Astrocyte (in vitro differentiated cells and primary cell): Measurements from ENCODE around the gene FMC1. TPM values are rescaled to one million over a fixed set of nuclear protein-coding genes. Genes with fewer than 3 reads are reported as not detected.
"Not testable (repeated sequence)": the region's sequence is repeated elsewhere in the genome, so short reads cannot be mapped to it uniquely, and the experiment has no call there.

Source experiments
- DNase-seq: peaks from one replicate; pipeline ENCODE4 v3.0.0-alpha.2; 2010; ENCODE audit warnings: low read depth
- FAIRE-seq: peaks from 2 replicates; lab custom pipeline; 2011; peaks lifted over from hg19 to GRCh38; lab: Jason Lieb, UNC
- H2AFZ ChIP-seq: 2 replicates; pipeline ENCODE4 v1.6.0; 2012; ENCODE audit warnings: low read depth, low read length, inconsistent platforms
- H3K27ac ChIP-seq: 2 replicates; pipeline ENCODE4 v1.5.1; 2011; ENCODE audit warnings: low read depth, low read length, inconsistent platforms
- H3K27me3 ChIP-seq: 2 replicates; pipeline ENCODE4 v1.6.0; 2011; ENCODE audit warnings: low read length, inconsistent platforms; ENCODE audit not compliant: insufficient read depth
- H3K36me3 ChIP-seq: 2 replicates; pipeline ENCODE4 v1.5.1; 2011; ENCODE audit warnings: low read length, inconsistent platforms; ENCODE audit not compliant: insufficient read depth
- H3K4me1 ChIP-seq: 2 replicates; pipeline ENCODE4 v1.5.1; 2011; ENCODE audit warnings: low read length, inconsistent platforms; ENCODE audit not compliant: insufficient read depth
- H3K4me2 ChIP-seq: 2 replicates; pipeline ENCODE4 v1.6.0; 2012; ENCODE audit warnings: low read length, inconsistent platforms
- H3K4me3 ChIP-seq: 2 replicates; pipeline ENCODE4 v1.5.1; 2011; ENCODE audit warnings: low read depth, mild to moderate bottlenecking, low read length, inconsistent platforms; ENCODE audit not compliant: insufficient read depth
- H3K79me2 ChIP-seq: 2 replicates; pipeline ENCODE4 v1.6.0; 2012; ENCODE audit warnings: mild to moderate bottlenecking, low read length, inconsistent platforms; ENCODE audit not compliant: insufficient read depth
- H3K9ac ChIP-seq: 2 replicates; pipeline ENCODE4 v1.6.0; 2012; ENCODE audit warnings: mild to moderate bottlenecking, low read length, inconsistent platforms
- H3K9me3 ChIP-seq: 2 replicates; pipeline ENCODE4 v1.5.1; 2012; ENCODE audit warnings: low read depth, mild to moderate bottlenecking, low read length, inconsistent platforms; ENCODE audit not compliant: insufficient read depth
- H4K20me1 ChIP-seq: 2 replicates; pipeline ENCODE4 v1.6.0; 2012; ENCODE audit warnings: low read length, inconsistent platforms; ENCODE audit not compliant: insufficient read depth
- H3K27ac Mint-ChIP-seq: one replicate; pipeline ENCODE4 v1.8.0; 2021; ENCODE audit warnings: mild to moderate bottlenecking, mixed read lengths; ENCODE audit not compliant: unreplicated experiment
- H3K27me3 Mint-ChIP-seq: one replicate; pipeline ENCODE4 v1.8.0; 2021; ENCODE audit warnings: low read depth, mixed read lengths; ENCODE audit not compliant: unreplicated experiment
- H3K36me3 Mint-ChIP-seq: one replicate; pipeline ENCODE4 v1.8.0; 2021; ENCODE audit warnings: low read depth, mixed read lengths; ENCODE audit not compliant: unreplicated experiment
- H3K4me1 Mint-ChIP-seq: one replicate; pipeline ENCODE4 v1.8.0; 2021; ENCODE audit warnings: low read depth, mixed read lengths; ENCODE audit not compliant: unreplicated experiment
- H3K4me3 Mint-ChIP-seq: one replicate; pipeline ENCODE4 v1.8.0; 2021; ENCODE audit warnings: mild to moderate bottlenecking, moderate library complexity, mixed read lengths; ENCODE audit not compliant: unreplicated experiment
- H3K9me3 Mint-ChIP-seq: one replicate; pipeline ENCODE4 v1.8.0; 2021; ENCODE audit warnings: mild to moderate bottlenecking, mixed read lengths; ENCODE audit not compliant: unreplicated experiment
- EZH2 ChIP-seq: IDR thresholded peaks from 2 replicates; pipeline ENCODE4 v1.6.1; 2012; ENCODE audit warnings: mild to moderate bottlenecking, low read length, inconsistent platforms; ENCODE audit not compliant: insufficient read depth
- total RNA-seq: library from RNA; stranded (reverse); gene quantifications from 2 replicates; pipeline ENCODE4 v1.2.1, GENCODE V29; 2021
- TF ChIP-seq, protein P1 (sequence below): IDR thresholded peaks from 2 replicates; pipeline ENCODE4 v1.5.1; 2011; ENCODE audit warnings: low read depth, mild to moderate bottlenecking, inconsistent platforms, low read length, moderate library complexity; ENCODE audit not compliant: insufficient read depth

FMC1 gene
- total RNA-seq, 1 donor from 2014 or later, result 8.4 TPM

- no peaks in the 10 kb centered on the region for H3K36me3 ChIP-seq
- H4K20me1 ChIP-seq, result no peaks in the 10 kb centered on the region
- no peak for FAIRE-seq
- H3K9me3 Mint-ChIP-seq, result no peaks in the 10 kb centered on the region
- no peak overlapping the region for H2AFZ ChIP-seq
- no peak overlapping the region for H3K9ac ChIP-seq
- no peaks in the 10 kb centered on the region for H3K9me3 ChIP-seq
- H3K4me1 ChIP-seq, result no peaks in the 10 kb centered on the region
- no peaks in the 10 kb centered on the region for H3K36me3 Mint-ChIP-seq
- H3K4me2 ChIP-seq, result no peak overlapping the region
- no peaks in the 10 kb centered on the region for H3K79me2 ChIP-seq
- H3K27ac Mint-ChIP-seq, result no peak overlapping the region
- H3K27me3 ChIP-seq, result no peaks in the 10 kb centered on the region
- TF ChIP-seq EZH2, result no peak
- TF ChIP-seq, protein P1, sequence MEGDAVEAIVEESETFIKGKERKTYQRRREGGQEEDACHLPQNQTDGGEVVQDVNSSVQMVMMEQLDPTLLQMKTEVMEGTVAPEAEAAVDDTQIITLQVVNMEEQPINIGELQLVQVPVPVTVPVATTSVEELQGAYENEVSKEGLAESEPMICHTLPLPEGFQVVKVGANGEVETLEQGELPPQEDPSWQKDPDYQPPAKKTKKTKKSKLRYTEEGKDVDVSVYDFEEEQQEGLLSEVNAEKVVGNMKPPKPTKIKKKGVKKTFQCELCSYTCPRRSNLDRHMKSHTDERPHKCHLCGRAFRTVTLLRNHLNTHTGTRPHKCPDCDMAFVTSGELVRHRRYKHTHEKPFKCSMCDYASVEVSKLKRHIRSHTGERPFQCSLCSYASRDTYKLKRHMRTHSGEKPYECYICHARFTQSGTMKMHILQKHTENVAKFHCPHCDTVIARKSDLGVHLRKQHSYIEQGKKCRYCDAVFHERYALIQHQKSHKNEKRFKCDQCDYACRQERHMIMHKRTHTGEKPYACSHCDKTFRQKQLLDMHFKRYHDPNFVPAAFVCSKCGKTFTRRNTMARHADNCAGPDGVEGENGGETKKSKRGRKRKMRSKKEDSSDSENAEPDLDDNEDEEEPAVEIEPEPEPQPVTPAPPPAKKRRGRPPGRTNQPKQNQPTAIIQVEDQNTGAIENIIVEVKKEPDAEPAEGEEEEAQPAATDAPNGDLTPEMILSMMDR, result no peak
- DNase-seq, result no peak
- H3K4me3 ChIP-seq, result no peak overlapping the region
- H3K27ac ChIP-seq, result no peak overlapping the region
- no peaks in the 10 kb centered on the region for H3K27me3 Mint-ChIP-seq
- no peaks in the 10 kb centered on the region for H3K4me1 Mint-ChIP-seq
- H3K4me3 Mint-ChIP-seq, result no peak overlapping the region
Observed at GRCh38 chr7:139332697-139333359, 8.3 kb upstream of the FMC1 start.

DNA sequence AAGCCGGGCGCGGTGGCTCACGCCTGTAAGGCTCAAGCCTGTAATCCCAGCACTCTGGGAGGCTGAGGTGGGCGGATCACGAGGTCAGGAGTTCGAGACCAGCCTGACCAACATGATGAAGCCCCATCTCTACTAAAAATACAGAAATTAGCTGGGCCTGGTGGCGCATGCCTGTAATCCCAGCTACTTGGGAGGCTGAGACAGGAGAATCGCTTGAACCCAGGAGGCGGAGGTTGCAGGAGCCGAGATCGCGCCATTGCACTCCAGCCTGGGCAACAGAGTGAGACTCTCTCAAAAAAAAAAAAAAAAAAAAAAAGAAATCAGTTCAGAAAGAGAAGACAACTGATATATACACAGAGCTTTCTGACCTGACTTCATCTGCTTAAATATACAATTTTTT, 7.7 kb upstream of the FMC1 start:
- not testable (repeated sequence) for DNase-seq, H4K20me1 ChIP-seq, H3K27me3 ChIP-seq, H2AFZ ChIP-seq, H3K27ac Mint-ChIP-seq, H3K9me3 ChIP-seq, H3K36me3 ChIP-seq, H3K27ac ChIP-seq, H3K4me1 Mint-ChIP-seq, H3K4me3 Mint-ChIP-seq, H3K36me3 Mint-ChIP-seq, FAIRE-seq, H3K27me3 Mint-ChIP-seq, H3K9me3 Mint-ChIP-seq, H3K79me2 ChIP-seq, H3K4me2 ChIP-seq, H3K4me1 ChIP-seq, H3K4me3 ChIP-seq, H3K9ac ChIP-seq

DNA sequence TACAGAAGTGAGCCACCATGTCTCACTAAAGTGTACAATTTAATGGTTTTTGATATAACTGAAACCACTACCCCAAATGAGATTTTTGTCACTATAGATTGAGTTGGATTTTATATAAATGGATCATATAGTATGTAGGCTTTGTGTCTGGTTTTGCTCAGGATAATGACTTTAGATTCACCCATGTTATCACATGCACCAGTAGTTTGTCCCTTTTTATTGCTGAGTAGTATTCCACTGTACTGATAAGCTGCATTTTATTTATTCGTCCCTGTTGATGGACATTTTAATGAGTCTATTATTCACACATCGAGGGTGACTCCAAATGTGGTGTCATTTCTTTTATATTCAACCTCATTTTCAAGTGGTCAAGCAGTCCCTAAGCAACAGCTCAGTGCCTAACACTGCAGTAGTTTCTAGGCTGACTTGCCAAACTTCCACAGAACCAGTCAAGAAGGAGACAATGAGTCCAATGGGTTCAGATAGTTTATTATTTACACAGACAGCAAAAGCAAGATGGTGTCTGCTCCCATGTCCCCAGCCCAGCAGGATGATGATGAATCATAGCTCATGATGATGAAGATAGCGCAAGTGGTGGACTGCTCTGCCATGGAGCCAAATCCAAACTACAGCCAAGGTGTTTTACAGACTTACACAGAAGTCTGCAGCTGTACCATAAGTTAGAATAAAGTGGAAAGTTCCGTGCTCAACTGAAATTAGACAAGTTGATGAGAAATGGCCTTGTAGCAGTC, 6.6 kb upstream of the FMC1 start:
- Mint-ChIP-seq H3K36me3 (no peaks in the 10 kb centered on the region), H3K4me3 (no peak overlapping the region), H3K27ac (no peak overlapping the region), H3K27me3 (no peaks in the 10 kb centered on the region), H3K4me1 (no peaks in the 10 kb centered on the region), H3K9me3 (no peaks in the 10 kb centered on the region)
- no peak for TF ChIP-seq EZH2
- TF ChIP-seq, protein P1, result no peak
- no peaks in the 10 kb centered on the region for H3K9me3 ChIP-seq
- H3K36me3 ChIP-seq, result no peaks in the 10 kb centered on the region
- no peaks in the 10 kb centered on the region for H3K27me3 ChIP-seq
- no peaks in the 10 kb centered on the region for H3K4me1 ChIP-seq
- no peak overlapping the region for H3K27ac ChIP-seq
- no peak overlapping the region for H2AFZ ChIP-seq
- FAIRE-seq (no peak), DNase-seq (no peak)
- no peaks in the 10 kb centered on the region for H3K79me2 ChIP-seq
- H3K9ac ChIP-seq, result no peak overlapping the region
- no peak overlapping the region for H3K4me2 ChIP-seq
- no peaks in the 10 kb centered on the region for H4K20me1 ChIP-seq
- no peak overlapping the region for H3K4me3 ChIP-seq
